C4-2B (cell line): ENCODE results near the gene PGBD2.

Source experiments
- CTCF ChIP-seq: fragments of 450-650 bp; conservative IDR thresholded peaks from 2 replicates; pipeline ENCODE4 v1.5.1; 2017; ENCODE audit warnings: mild to moderate bottlenecking
- ZFX ChIP-seq: fragments of 450-650 bp; IDR thresholded peaks from 2 replicates; pipeline ENCODE4 v1.6.1; 2017

GRCh38 chr1:248873993-248874533 is 32.0 kb upstream of the PGBD2 start:
- TF ChIP-seq CTCF (no peak), ZFX (no peak)
